Retinal pigment epithelial cell (primary cell): Measurements from ENCODE around the gene MUS81.

ENCODE experiments used
- DNase-seq: peaks from one replicate; pipeline ENCODE4 v3.0.0-alpha.2; 2010; ENCODE audit warnings: low read depth
- H3K4me3 ChIP-seq: 2 replicates; pipeline ENCODE4 v1.5.1; 2011; ENCODE audit warnings: mild to moderate bottlenecking, low read length, control low read depth, moderate library complexity
- CTCF ChIP-seq: conservative IDR thresholded peaks from 2 replicates; pipeline ENCODE4 v1.5.1; 2011; ENCODE audit warnings: low read depth, low read length, control low read depth, inconsistent platforms

The MUS81 gene

GRCh38 chr11:65867284-65868071, 7.2 kb downstream of the MUS81 start:
- no peak overlapping the region for H3K4me3 ChIP-seq
- DNase-seq, result no peak
- no peak for TF ChIP-seq CTCF

- H3K4me3 ChIP-seq, result no peak overlapping the region
- TF ChIP-seq CTCF, result no peak
- no peak for DNase-seq
Observed at GRCh38 chr11:65868076-65868667, 7.9 kb downstream of the MUS81 start.

DNA sequence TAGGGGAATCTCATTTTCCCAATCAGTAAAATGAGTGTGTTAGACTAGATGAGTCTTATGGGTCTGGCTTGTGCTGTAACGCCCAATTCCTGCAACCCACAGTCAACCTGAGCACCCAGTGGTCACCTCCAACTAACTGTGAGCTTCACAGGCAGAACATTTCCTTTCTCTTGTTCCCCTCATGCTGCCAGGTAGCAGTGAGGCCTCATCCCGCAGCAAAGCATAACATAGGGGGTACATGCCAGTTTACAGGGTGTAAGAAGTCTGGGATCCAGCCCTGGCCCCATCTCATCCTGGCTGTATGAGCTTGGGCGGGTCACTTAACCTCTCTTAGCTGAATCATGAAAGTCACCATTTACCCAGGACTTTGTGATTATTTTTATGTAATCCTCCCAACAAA, 8.7 kb downstream of the MUS81 start:
- DNase-seq, result no peak
- TF ChIP-seq CTCF, result no peak
- H3K4me3 ChIP-seq, result no peak overlapping the region

DNA sequence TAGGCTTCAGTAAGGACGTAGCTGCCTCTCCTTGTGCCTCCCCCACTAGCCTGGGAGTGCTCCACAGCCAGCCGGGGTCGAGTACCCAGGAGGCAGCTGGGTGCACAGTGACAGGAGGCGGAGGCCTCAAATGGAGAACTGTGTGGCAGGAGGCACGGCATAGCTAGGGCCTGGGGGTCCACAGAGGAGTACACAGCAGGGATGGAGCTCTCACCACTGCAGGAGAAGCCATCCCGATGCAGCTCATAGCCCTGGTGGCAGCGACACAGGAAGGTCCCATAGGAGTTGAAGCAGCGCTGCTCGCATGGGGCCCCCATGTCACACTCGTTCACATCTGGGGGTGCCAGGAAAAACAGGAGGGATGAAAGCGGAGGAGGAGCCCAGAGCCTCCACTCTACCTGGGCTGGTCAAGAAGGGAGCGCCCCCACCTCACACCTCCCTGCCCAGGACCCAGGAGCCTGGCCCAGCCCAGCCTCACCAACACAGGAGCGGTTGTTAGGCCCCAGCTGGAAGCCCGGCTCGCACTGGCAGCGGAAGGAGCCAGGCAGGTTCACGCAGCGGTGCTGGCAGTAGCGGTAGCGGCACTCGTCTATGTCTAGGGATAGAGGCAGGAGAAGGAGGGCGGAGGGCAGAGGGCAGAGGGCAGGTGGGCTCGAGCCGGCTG, 9.5 kb downstream of the MUS81 start:
- no peak for DNase-seq
- H3K4me3 ChIP-seq, result no peak overlapping the region
- no peak for TF ChIP-seq CTCF

DNA sequence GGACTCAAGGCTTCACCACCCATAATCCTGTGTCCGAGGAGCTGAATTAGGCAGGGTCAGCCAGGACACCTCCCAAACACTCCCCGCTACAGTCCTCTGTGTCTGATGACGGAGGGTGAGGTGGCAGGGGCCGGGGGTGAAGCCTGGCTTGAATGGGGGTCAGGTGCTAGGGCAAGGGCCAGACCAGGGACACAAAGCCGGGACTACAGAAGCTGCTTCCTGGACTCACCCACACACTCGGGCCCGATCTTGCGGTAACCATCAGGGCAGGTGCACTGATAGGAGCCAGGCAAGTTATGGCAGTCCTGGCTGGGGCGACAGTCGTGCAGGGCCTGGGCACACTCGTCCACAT, 10.1 kb downstream of the MUS81 start:
- no peak for DNase-seq
- no peak for TF ChIP-seq CTCF
- no peak overlapping the region for H3K4me3 ChIP-seq

GRCh38 chr11:65870706-65871681, 10.8 kb downstream of the MUS81 start:
- no peak overlapping the region for H3K4me3 ChIP-seq
- TF ChIP-seq CTCF, result no peak

More at GRCh38 chr11:65870706-65871681, 10.8 kb downstream of the MUS81 start:
- no peak for DNase-seq
